Erythroblast (primary cell): ENCODE results near the gene NOTCH2.
"Not testable (repeated sequence)": the region's sequence is repeated elsewhere in the genome, so short reads cannot be mapped to it uniquely, and the experiment has no call there.

ENCODE experiments used
- GATA1 ChIP-seq: IDR thresholded peaks from 2 replicates; pipeline ENCODE4 v1.6.1; 2011; ENCODE audit warnings: low read depth, mild to moderate bottlenecking, control low read depth, low read length, moderate library complexity
- POLR2A ChIP-seq: IDR thresholded peaks from 2 replicates; pipeline ENCODE4 v1.6.1; 2011; ENCODE audit warnings: mild to moderate bottlenecking, low read length

DNA sequence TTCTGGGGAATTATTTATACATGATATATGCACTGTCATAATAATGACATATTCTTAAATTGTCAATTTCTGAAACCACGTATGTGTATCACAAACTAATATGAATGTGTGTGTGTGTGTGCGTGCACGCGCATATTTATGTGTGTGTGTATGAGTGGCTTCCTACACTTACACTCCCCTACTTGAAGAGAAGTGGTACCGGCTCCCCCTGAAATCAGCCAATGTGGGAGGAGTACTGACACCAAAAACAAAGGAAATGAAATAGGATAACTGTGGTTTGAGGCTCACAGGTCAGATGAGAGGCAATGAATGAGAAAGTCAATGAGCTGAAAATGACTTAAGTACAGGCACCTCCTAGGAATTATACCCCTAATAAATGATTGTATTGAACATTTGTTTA lies 42.8 kb upstream of the NOTCH2 start:
- TF ChIP-seq POLR2A, GATA1: not testable (repeated sequence)
